ENCODE results near the gene RPS15. TPM values are rescaled to one million over a fixed set of nuclear protein-coding genes. Genes with fewer than 3 reads are reported as not detected.

The RPS15 gene
- total and polyA plus RNA-seq, 4 donors: 574 to 2,993 (median 1,933) TPM

DNA sequence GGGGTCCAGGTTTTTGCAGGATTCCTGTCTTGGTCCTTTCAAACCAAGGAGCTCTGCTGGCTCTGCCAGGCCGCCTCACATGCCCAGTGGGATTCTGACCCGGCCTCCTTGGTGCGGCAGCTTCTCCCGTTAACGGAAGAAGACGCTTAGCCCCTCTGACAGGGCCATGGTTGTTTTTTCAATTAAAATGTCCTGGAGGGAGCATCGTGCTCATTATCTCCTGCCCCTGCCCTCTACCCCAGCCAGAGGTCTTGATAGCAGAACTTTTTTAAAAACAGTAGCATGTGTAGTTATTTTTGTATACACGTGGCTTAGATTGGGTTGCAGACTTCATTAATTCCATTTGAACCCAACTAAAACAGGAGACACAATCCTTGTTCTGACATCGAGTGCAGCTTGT lies 11.5 kb upstream of the RPS15 start:
- DNase-seq: no peak
- WGBS, 2 donors: 87 to 90% methylated on average over 9 of the region's 9 CpGs
- Histone ChIP-seq H3K9ac (ENCODE audit: insufficient read depth in 1 of 2, low read length in 2 of 2) (no peak overlapping the region), H3K4me3 (no peak overlapping the region), H3K4me1 (ENCODE audit: control insufficient read depth in 5 of 5, insufficient read depth in 5 of 5, low read length in 5 of 5) (no peaks in the 10 kb centered on the region), H3K36me3 (ENCODE audit: control insufficient read depth in 4 of 4, insufficient read depth in 4 of 4, low read length in 4 of 4) (peaks cover 9 to 76% (median 37%) of the 10 kb centered on the region in 4 donors), H3K27me3 (ENCODE audit: control insufficient read depth in 3 of 3, insufficient read depth in 3 of 3, low read length in 2 of 3) (no peaks in the 10 kb centered on the region), H3K9me3 (ENCODE audit: control insufficient read depth in 4 of 4, insufficient read depth in 3 of 4, low read length in 3 of 4) (no peaks in the 10 kb centered on the region), H3K27ac (ENCODE audit: low read depth in 1 of 2, low read length in 1 of 2) (no peak overlapping the region)
- ATAC-seq (ENCODE audit: insufficient read depth, low FRiP score): no peak
- TF ChIP-seq, protein P1, sequence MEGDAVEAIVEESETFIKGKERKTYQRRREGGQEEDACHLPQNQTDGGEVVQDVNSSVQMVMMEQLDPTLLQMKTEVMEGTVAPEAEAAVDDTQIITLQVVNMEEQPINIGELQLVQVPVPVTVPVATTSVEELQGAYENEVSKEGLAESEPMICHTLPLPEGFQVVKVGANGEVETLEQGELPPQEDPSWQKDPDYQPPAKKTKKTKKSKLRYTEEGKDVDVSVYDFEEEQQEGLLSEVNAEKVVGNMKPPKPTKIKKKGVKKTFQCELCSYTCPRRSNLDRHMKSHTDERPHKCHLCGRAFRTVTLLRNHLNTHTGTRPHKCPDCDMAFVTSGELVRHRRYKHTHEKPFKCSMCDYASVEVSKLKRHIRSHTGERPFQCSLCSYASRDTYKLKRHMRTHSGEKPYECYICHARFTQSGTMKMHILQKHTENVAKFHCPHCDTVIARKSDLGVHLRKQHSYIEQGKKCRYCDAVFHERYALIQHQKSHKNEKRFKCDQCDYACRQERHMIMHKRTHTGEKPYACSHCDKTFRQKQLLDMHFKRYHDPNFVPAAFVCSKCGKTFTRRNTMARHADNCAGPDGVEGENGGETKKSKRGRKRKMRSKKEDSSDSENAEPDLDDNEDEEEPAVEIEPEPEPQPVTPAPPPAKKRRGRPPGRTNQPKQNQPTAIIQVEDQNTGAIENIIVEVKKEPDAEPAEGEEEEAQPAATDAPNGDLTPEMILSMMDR (IDR thresholded peaks at IDR 0.05; ENCODE audit: control extremely low read depth, extremely low read depth): no peak

- H3K27ac ChIP-seq (ENCODE audit: low read depth in 1 of 2, low read length in 1 of 2): no peak overlapping the region
- no peaks in the 10 kb centered on the region for H3K27me3 ChIP-seq (ENCODE audit: control insufficient read depth in 3 of 3, insufficient read depth in 3 of 3, low read length in 2 of 3)
- no peaks in the 10 kb centered on the region for H3K4me1 ChIP-seq (ENCODE audit: control insufficient read depth in 5 of 5, insufficient read depth in 5 of 5, low read length in 5 of 5)
- no peak overlapping the region for H3K9ac ChIP-seq (ENCODE audit: insufficient read depth in 1 of 2, low read length in 2 of 2)
- H3K4me3 ChIP-seq: no peak overlapping the region
- H3K36me3 ChIP-seq (ENCODE audit: control insufficient read depth in 4 of 4, insufficient read depth in 4 of 4, low read length in 4 of 4): peaks cover 9 to 76% (median 38%) of the 10 kb centered on the region in 4 donors
- ATAC-seq (ENCODE audit: insufficient read depth, low FRiP score) (no peak), DNase-seq (no peak)
- TF ChIP-seq, protein P1 (IDR thresholded peaks at IDR 0.05; ENCODE audit: control extremely low read depth, extremely low read depth): no peak
- 94 to 96% methylated on average over 24 to 27 of the region's 27 CpGs for WGBS, 2 donors
- H3K9me3 ChIP-seq (ENCODE audit: control insufficient read depth in 4 of 4, insufficient read depth in 3 of 4, low read length in 3 of 4): no peaks in the 10 kb centered on the region
Observed at GRCh38 chr19:1427221-1427920, 10.8 kb upstream of the RPS15 start.

GRCh38 chr19:1428738-1429391 lies 9.3 kb upstream of the RPS15 start:
- TF ChIP-seq, protein P1 (IDR thresholded peaks at IDR 0.05; ENCODE audit: control extremely low read depth, extremely low read depth): no peak
- no peaks in the 10 kb centered on the region for H3K4me1 ChIP-seq (ENCODE audit: control insufficient read depth in 5 of 5, insufficient read depth in 5 of 5, low read length in 5 of 5)
- ATAC-seq (ENCODE audit: insufficient read depth, low FRiP score): no peak
- DNase-seq: no peak
- H3K4me3 ChIP-seq: no peak overlapping the region
- H3K27me3 ChIP-seq (ENCODE audit: control insufficient read depth in 3 of 3, insufficient read depth in 3 of 3, low read length in 2 of 3): no peaks in the 10 kb centered on the region
- H3K9ac ChIP-seq (ENCODE audit: insufficient read depth in 1 of 2, low read length in 2 of 2): no peak overlapping the region
- WGBS, 2 donors: 92 to 93% methylated on average over 41 of the region's 41 CpGs
- H3K9me3 ChIP-seq (ENCODE audit: control insufficient read depth in 4 of 4, insufficient read depth in 3 of 4, low read length in 3 of 4): no peaks in the 10 kb centered on the region
- H3K27ac ChIP-seq (ENCODE audit: low read depth in 1 of 2, low read length in 1 of 2): no peak overlapping the region
- H3K36me3 ChIP-seq (ENCODE audit: control insufficient read depth in 4 of 4, insufficient read depth in 4 of 4, low read length in 4 of 4): peaks cover 5 to 79% (median 28%) of the 10 kb centered on the region in 4 donors

Measured in lung (tissue), 12 donors.